HG03354 (cell line): Measurements from ENCODE around the gene LSS.

ENCODE experiments used
- ATAC-seq: cut with Tn5 transposase; IDR thresholded peaks from one replicate; pipeline ENCODE4 v1.9.1; 2021; ENCODE audit warnings: mild to moderate bottlenecking; ENCODE audit not compliant: unreplicated experiment, poor library complexity, severe bottlenecking

LSS gene

DNA sequence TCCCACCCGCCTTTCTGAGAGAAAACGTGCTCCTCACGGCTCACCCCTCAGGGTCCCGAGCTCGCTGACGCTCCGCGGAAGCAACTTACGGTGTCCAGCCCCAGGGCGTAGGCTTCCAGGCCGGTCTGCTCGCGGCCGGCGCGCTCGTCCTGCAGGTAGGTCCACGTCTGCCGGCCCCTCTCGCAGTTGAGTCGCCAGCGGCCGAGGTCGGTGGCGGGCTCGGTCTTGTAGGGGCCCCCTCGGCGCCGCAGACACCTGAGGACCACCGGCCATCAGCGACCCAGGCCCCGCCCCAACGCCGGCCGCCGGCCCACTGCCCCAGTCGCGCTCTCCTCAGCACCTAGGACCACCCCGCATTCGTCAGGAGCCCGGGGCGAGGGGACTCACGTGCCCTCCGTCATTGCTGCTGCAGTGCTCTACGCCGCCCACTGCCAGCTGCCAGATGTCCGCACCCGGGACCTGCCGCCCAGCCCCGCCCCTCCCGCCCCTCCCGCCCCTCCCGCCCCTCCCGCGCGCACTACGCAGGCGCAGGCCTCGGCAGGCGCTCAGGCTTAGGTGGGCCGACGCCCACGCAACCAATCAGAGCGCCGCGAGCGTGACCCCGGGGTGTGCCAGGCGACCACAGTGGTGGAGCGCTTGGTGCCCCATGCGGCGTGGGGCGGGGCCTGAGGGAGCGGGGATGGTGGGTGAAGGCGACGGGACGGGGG, at the start of gene LSS:
Gene LSS, minus strand, starts transcription at position 430 of the 707 bp plus-strand sequence. Its CDS starts 29 bp downstream, at position 401.
- ATAC-seq: peak; percentile 88

DNA sequence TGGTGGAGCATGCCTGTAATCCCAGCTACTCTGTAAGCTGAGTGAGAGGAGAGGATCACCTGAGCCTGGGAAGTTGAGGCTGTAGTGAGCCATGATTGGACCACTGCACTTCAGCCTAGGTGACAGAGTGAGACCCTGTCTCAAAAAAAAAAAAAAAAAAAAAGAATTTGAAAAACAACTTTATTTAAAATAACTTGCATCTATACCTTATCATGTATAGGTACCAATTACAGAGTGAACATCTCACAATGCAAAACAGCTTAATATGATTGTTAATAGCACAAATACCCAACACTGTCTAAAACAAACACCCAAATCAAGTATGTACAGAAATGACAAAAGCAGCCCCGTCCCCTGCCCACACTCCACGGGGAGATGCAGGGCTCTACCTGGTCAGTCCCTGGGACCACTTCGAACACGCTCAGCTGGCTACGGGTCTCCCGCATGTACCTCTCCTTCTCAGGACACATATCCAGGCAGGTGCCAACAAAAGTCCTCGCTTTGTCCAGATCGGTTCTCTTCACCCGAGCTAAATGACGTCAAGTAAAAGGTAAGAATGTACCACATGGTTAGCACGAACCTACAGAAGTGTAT, 46.3 kb upstream of the LSS start:
- ATAC-seq: no peak

DNA sequence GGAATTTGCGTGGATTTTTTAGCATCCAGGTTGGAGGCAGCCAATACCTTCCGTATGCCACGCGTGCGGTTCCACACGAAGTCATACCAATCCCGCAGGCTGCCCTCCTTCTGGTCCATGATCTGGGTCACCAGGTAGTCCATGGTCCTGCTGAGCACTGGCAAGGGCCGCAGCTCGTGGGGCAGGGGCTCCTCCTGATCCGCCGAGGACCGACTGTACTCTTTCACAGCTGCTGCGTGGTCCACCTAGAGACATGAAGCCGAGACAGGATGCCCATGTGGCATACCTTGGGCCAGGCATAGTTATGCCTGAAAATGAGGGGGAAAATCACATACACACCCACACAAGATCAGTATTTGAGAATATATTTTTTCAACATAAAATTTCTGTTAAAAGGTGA, 44.8 kb upstream of the LSS start:
- ATAC-seq: no peak

DNA sequence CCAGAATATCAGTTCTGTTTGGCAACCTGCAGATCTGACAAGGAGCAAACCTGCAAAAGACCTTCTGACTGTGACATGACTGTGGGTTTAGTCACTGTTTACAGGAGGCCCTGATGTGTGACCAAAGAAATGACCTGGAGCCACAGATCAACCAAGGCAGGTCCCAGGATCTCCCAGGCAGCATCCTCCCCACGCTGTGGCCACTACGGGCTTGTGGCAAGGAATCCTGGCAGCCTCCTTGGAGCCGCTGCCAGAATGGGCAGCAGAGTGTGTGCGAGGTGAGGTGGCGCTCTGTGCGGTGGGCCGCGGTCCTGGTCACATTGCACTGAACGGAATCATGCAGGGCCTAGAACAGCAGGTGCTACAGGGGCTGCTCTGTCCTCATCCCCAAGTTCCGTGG, 40.9 kb upstream of the LSS start:
- no peak for ATAC-seq

DNA sequence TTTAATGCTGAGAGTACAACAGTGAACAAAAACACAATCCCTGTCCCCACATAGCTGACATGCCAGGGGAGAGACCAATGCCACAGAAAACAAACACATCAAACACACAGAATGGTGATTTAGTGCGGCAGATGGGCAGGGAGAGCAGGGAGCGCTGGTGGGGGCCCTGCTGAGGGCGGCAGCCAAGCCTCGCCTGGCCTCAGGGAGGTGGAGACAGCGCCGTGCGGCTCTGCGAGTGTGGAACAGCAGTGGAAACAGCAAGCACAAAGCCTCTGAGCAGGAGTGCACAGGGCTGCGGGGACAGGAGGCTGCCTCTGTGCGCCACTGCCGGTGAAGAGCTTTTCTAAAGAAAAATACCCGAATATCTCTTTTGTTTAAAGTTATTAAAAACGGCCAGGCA, 39.8 kb upstream of the LSS start:
- ATAC-seq: no peak

DNA sequence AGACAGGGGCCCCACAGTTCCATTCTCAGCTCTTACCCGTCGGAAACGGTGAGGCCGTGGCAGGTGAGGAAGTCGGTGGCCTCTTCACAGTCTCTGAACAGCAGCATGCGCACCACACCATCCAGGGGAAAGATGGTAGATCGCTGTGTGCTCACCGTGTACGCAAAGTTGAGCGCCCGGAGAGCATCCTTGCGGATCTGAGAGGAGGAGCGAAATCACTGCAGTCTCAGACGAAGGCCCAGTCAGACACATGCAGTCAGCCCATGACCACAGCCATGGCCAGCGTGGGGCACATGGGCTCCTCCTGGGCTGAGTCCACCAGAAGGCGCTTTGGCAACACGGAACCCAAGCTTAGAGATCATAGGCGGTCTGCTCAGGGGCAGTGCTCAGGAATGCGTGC, 38.4 kb upstream of the LSS start:
- no peak for ATAC-seq

DNA sequence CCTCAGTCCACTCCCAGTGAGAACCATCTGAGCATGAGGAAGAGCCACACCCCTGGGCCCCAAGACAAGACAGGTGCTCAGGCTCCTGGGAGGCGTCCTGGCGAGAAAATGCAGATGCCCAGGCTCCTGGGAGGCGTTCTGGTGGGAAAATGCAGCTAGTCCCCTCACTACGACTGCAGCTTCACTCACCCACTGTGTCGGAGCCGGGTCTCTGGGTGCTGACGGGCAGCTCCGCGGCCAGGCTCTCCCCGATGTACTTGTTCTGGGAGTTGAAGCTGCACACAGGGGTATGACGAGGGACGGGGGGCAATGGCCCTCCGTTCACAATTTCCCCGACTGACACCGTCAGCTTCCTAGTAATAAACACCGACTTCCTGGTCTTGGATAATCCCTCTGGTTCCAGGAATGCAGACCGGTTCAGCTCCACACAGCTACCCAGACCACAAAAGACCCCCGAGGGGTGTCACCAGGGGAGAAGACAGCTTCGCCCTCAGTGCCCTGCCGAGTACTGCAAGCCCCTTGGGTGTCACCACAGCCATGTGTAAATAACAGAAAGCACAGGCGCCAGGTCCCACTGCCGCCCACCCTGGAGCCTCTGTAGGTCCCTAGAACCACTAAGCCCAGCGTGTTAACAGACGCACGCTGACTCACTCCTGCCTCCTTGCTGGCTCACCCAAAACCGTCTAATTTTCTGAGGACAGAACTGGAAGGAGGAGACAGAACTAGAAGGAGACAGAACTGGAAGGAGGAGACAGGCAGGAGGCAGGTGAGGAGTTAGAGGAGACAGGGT, 37.4 kb upstream of the LSS start:
- ATAC-seq: no peak

DNA sequence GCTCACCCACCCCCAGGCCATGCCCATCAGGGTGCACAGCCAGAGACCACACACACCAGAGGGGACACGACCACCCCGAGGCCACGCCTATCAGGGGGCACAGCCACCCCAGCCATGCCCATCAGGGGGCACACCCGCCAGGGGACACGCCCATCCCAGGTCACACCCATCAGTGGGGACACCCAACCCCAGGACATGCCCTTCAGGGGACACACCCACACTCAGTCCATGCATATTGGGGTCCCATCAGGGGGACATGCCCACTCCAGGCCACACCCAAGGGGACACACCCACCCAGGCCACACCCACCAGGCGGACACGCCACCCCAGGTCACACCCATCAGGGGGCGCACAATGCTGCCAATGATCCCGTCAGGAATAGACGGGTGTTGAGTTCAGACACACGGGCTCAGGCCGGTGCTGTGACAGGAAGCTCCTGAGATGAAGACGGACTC, 36.1 kb upstream of the LSS start:
- no peak for ATAC-seq

DNA sequence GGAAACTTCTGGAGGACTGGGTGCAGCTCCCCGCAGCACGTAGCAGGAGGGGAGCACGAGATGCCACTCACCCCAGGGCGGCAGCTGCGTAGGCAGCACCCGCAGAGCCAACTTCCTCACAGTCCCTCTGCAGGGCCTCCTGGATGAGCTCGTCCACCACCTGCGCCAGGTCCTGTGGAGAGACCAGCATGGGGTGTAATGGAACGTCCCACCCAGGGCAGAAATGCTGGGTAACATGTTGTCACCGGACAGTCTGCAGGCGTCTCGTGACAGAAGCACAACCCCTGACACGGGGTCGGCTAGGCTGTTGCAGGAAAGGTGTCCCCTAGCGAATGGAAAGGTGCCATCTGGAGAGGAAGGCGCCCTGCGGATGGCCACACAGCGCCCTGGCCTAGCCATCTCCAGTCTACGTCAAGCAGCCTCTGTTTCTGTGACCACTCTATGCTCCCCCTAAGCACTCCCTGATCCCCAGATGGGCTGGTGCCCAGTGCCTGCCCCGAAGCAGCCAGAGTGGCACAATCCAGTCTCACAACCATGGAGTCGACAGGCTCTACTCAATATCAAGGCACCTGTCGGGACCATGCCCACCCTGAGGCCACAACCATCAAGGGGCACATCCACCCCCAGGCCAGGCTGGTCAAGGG, 35.6 kb upstream of the LSS start:
- no peak for ATAC-seq

DNA sequence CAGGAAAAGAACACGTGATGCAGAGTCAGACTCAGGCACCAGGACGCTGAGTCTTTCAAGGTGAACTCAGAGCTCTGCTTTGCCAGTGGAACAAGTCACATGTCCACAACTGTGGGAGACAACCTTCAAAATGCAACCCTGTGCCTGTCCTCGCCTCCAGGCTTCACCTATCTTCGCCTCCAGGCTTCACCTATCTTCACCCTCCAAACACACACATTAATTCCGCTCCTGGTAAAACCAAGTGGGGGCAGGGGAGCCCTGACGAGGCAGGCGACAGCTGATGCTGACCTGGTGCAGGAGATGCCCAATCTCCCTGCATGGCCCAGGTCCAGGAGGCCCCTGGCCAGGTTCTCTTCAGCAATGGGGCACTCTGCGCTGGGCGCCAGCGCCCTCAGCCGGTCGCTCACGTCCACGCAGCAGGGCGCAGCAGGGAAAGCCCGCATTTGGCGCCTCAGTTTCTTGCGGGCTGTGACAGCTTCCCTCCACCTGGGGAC, 28.0 kb upstream of the LSS start:
- no peak for ATAC-seq

DNA sequence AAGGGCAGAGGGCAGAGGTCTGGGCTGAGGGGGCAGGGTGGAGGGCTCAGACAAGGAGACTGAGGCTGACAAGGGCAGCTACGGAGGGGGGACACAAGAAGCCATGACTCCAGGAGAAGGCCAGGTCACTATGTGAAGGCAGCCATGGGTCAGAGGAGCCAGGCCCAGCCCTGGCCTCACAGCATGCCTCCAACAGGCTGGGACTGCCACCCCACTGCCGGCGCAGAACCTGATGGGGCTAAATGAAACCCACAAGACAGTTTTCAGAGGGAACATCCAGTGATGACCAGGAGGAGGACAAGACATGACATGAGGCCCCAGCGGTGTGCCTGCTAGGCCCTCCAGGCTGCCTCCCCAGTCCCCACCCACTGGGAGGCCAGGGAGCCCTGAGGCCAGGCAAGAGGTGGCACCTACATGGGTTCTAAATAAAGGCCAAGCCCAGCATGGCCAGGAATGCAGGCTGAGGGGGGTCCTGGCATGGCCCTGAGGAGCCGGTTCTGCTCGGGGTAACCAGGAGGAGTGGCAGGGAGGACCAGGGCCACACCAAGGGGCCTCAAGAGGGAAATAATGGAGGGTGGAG, 27.3 kb upstream of the LSS start:
- no peak for ATAC-seq

DNA sequence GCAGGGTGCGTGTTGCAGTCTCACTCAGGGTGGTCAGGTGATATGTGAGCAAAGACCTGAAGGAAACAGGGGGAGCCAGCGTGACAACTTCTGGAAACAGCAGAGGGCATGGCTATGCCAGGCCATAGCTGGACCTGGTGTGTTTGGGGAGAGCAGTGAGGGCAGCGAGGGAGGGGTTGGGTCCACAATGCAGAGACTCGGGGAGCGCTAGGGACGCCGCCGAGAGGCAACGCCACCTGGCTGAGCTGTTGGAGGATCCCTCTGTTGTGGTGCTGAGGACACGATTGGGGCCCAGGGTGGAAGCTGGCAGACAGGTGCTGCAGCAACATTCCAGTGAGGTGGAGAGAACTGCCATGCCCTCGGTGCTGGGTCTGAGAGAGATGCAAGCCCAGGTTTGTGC, 26.6 kb upstream of the LSS start:
- no peak for ATAC-seq

DNA sequence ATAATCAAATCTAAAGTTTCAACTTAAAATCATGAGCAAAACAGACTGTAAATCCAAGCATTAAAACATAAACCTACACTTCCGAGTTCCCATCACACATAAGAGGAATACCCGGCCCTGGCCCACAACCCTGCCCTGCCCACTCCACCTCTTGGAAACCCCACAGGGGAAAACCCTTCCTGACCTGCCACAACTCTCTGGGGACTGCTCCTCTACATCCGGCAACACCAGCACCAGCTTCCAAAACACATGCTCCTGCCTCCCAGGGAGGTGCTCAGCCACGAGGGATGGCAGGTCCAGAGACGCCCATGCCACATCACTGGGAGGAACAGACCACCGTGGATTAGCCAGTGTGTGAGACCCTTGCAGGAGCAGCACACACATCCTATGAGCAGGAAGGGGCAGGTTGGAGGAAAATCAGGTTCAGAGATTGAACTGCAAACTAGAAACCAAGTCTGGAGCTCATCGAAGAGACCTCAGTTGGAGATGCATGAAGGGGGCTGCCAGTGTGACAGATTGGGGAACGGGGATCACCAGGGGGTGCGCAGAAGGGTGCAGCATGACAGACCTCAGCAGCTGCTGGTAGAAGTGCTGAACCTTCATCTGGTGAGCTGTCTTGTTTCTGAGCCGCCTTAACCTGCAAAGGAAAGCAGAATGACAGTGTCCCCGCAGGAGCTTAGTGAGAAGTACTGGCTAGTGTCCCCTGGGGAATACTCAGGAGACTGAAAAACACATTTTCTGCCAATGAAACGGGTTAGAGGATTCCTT, 25.8 kb upstream of the LSS start:
- no peak for ATAC-seq

DNA sequence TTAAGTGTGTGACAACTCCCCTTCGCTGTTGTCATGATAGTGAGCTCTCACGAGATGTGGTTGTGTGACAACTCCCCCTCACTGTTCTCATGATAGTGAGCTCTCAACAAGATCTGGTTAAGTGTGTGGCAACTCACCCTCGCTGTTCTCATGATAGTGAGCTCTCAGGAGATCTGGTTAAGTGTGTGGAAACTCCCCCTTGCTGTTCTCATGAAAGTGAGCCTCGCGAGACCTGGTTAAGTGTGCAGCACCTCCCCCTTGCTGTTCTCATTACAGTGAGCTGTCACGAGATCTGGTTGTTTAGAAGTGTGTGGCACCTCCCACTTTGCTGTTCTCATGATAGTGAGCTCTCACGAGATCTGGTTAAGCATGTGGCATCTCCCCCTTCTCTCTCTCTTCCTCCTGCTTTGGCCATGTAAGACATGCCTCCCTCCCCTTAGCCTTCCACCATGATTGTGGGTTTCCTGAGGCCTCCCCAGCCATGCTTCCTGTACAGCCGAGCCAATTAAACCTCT, 25.1 kb upstream of the LSS start:
- peak; percentile 74 for ATAC-seq

DNA sequence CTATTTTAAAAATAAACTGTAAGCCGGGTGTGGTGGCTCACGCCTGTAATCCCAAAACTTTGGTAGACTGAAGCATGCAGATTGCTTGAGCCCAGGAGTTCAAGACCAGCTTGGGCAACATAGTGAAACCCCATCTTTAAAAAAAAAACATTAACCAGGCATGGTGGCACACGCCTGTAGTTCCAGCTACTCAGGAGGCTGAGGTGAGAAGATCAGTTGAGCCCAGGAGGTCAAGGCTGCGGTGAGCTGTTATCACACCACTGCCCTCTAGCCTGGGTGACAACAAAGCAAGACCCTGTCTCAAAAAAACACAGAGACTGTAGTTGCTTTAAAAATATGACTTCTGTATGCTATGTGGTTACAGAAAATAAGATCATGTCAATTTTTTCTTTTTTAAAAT, 24.3 kb upstream of the LSS start:
- no peak for ATAC-seq

DNA sequence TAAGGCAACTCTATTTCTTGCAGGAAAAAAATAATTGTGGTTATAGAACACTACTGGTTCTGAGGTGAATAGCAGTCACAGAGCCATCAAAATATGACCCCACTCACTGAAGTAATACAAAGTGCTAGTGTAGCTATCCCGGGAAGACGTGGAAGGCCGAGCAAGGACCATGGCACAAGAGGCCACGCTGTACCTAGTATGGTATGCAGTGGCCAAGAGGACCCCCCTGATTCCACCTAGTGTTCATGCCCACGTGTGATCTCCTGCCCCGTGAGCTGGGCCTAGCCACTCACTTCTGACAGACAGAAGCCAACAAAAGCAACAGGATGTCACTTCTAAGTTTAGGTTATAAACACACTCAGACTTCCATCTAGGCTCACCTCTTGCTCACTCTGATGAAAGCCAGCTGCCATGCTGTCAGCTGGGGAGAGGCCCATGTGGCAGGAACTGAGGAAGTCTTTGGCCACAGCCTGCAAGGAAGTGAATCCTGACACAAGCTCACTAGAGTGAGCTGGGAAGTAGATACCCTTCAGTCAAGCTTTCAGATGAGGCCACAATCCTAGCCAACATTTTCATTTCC, 21.7 kb upstream of the LSS start:
- no peak for ATAC-seq

DNA sequence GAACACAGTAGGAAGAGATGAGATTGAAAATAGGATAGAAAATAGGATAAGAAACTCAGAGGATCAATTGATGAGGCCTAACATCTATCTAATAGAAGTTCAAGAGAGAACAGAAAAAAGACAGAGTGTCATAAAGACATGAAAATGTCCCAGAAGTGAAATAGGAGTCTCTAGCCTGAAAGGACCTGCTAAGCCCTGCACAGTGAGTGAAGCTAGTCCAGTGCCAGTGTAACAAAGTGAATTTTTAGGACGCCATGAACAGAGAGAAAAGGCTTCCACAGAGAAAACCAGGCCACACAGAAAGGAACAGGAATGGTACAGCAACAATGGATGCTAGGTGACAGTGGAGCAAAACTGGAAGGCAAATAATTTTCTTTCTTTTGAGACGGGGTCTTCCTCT, 20.3 kb upstream of the LSS start:
- ATAC-seq: no peak

DNA sequence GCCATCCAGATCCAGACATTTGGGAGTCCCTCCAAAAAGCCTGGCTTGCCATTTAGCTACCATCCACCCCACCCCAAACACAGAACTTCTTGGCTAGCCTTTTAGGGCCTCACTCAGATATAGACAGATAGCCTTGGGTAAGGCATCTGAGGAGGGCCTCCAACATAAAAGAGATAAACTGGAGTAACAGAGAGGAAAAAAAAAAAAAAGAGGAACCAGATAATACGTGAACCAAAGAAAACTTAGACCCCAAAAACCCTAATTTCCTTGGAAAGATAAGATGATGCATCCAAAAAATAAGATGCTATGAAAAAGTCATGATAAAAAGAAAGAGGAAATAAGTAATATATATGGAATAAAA, 19.8 kb upstream of the LSS start:
- no peak for ATAC-seq
